GM18526 (cell line): Measurements from ENCODE around the gene TMEM86B.

Source experiments
- POLR2A ChIP-seq: IDR thresholded peaks from 3 replicates; pipeline ENCODE4 v1.6.1; 2011; ENCODE audit not compliant: insufficient read length; ENCODE audit errors: extremely low read depth

TMEM86B gene

GRCh38 chr19:55216461-55217198 lies 11.9 kb downstream of the TMEM86B start:
- TF ChIP-seq POLR2A, result no peak

GRCh38 chr19:55213547-55213946 lies 15.0 kb downstream of the TMEM86B start:
- no peak for TF ChIP-seq POLR2A

DNA sequence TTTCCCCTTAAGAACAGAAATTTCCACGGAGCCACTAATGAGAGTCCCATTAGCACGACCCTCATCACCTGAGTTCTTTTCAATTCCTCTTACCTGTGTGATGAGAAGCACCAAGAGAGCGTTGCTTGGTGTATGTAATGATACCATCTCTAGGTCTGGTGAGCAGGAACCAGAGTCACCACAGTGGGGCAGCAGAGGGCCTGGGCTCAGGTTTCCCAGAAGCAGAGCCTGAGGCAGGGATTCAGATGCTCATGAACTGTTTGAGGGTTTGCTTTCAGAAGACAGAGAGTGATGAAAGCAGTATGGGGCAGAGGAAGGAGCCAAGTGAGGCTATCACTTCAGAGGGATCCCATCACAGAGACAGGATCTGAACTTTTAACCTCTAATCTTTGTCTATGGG lies 16.1 kb downstream of the TMEM86B start:
- TF ChIP-seq POLR2A, result no peak

DNA sequence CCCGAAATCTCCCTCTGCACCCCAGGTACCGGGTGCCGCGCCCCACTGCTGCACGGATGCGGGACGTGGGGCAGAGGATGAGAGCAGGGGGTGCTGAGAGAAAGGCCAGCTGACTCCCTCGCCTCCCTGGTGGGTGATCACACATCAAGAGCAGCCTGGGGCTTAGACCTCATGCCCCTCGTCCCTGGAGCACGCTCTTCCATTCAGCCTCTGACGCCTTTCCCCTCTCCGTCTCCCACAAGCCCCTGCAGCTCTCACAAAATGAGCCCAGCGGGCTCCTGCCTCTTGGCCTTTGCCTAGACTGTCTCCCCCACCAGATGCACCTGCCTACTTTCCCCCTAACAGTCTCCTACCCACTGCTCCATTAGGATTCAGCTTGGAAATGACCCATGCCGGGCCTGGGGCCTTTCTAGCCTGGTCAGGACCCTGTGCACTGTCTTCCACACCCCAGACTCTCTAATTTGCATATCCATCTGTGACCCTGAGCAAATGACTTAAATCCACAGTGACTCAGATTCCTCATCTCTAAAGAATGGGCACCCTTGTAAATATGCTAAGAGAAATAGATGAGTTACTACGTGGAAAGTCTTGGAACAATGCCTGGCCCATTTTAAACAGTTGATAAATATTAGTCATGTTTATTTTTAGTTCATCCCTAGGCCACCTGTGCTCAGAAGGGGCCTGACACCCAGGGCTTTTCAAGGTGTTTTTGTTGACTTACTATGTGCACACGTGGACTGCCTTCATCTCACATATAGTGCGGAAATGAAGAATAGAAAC lies 18.7 kb downstream of the TMEM86B start:
- no peak for TF ChIP-seq POLR2A

DNA sequence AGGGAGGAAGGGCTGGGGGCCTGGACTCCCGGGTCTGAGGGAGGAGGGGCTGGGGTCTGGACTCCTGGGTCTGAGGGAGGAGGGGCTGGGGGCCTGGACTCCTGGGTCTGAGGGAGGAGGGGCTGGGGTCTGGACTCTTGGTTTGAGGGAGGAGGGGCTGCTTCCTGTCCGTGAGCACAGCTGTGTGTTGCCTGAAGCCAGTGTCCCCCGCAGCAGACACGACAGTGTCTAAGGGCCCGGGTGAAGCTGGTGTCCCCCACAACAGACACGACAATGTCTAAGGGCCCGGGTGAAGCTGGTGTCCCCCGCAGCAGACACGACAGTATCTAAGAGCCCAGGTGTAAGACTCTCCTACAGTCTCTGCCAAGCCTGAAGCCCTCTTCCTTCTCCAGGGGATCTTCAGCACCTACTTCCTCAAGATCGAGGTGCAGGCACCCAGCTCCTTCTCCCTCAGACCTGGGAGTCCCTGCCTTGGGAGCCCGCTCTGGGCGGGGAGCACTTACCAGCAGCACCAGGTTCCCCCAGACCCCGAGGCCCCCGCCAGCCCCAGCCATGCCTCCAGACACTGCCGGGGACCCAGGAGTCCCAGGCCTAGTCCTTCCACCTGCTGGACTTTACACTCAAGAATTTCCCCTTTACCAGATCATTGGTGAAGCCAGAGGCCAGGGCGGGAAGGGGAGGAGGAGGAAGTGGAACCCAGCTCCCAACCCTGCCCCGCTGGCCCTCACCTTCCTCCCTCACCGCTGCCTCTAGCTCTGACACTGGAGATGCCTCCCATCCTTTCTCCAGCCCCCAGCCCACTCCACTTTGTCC lies 19.5 kb downstream of the TMEM86B start, which contains the start of gene PTPRH:
Gene PTPRH, minus strand, starts transcription at position 622 of the 813 bp plus-strand sequence. Its CDS starts 68 bp downstream, at position 554.
- no peak for TF ChIP-seq POLR2A

DNA sequence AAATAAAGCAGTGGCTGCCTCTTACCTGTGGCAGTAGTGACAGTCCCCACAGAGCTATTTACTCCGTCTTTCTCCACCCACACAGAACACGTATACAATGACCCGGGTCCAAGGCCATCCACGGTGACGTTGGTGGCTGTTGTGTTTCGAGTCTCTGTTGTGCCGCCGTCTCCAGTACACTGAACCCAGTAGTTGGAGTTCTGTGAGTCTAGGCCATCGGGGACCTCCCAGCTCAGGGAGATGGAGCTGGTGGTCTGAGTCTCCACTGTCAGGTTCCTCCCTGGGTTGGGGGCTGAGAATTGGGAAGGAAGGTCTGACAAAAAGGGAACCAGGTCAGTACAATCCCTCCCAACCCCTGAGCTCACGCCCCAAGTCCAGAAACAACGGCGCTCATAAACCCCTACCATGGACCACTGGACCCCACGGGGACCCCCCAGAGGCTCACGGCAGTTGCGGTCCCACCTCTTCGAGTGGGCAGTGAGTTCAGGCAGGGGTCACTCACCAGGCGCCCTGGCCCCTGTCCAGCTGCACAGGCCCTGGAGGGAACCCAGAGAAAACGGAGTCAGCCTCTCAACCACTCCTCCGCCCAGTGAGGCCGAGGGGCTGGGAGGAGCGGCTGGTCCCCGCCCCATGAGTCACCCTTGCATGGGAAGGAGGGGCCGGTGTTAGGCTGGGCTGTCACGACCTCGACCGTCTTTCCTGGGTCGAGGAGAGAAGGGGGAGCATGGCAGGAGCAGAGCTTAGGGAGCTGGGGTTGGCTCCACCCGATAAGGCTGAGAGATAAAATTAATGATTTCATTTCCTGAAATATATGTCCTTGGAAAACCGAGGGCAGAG lies 21.7 kb downstream of the TMEM86B start:
- TF ChIP-seq POLR2A, result no peak

DNA sequence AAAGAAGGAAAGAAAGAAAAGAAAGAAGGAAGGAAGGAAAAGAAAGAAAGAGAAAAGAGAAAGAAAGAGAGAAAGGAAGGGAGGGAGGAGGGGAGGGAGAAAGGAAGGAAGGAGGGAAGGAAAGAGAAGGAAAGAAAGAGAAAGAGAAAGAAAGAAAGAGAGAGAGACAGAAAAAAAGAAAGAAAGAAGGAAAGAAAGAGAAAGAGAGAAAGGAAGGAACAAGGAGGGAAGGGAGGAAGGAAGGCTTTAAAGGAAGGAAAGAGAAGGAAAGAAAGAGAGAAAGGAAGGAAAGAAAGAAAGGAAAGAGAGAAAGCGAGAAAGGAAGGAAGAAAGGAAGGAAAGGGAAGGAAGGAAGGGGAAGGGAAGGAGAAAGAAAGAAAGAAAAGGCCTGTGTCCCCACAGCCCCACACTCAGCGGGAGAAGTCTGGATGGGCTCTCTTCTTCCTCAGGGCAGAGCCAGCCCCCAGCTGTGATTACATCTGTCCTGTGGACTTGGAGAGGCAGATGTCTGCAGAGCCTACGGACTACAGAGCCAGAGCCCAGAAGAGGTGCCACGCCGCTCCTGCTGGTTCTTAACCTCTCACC lies 28.9 kb downstream of the TMEM86B start:
- no peak for TF ChIP-seq POLR2A

DNA sequence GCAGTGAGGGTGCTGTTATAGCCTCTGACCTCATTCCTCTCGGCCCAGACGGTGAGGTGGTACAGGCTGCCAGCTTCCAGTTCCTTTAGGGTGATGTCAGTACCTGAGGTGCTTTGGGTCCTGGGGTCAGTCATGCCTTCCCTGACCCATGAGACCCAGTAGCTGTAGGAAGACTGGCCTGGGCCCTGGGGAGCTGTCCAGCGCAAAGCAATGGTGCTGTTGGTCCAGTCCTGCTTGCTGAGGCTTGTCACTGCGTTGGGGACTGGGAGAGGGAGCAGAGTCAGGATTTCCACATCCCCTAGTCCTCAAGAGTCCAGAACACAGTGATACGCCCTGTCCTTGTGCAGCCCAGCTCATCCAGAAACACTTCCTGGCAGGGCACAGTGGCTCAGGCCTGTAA lies 29.9 kb downstream of the TMEM86B start:
- no peak for TF ChIP-seq POLR2A

- no peak for TF ChIP-seq POLR2A
Observed at GRCh38 chr19:55197528-55197927, 31.0 kb downstream of the TMEM86B start.

GRCh38 chr19:55196803-55197202 lies 31.8 kb downstream of the TMEM86B start:
- no peak for TF ChIP-seq POLR2A

DNA sequence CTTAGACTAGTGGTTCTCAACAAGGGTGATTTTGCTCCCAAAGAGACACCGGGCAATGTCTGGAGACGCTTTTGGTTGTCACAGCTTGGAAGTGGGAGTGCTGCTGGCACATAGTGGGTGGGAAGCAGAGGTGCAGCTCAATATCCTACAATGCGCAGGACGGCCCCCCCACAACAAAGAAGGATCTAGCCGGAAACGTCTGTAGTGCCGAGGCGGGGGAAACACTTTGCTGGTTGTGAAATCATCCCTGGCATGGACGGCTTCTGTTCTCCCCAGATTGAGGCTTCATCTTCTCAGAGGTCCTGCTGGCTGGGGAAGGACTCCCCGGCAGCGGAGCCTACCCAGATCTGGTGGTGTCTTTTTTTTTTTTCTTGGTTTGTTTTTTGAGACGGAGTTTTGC lies 35.1 kb downstream of the TMEM86B start:
- TF ChIP-seq POLR2A, result no peak

DNA sequence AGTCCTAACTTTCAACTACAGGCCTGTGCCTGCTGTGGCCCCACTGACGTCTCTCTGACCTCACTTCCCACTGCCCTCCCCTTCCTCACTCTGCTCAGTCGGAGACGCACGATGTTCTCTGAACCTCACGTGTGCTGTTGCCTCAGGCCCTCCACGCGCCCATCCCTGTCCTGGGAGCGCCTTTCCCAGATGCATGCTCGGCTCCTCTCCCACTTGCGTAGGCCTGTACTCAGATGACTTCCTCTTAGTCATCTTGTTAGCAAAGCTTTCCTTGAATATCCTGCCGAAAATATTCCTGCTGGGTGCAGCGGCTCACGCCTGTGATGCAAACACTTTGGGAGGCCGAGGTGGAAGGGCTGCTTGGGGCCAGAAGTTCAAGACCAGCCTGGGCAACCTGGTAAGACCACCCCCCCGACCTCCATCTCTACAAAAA lies 39.1 kb downstream of the TMEM86B start:
- no peak for TF ChIP-seq POLR2A

DNA sequence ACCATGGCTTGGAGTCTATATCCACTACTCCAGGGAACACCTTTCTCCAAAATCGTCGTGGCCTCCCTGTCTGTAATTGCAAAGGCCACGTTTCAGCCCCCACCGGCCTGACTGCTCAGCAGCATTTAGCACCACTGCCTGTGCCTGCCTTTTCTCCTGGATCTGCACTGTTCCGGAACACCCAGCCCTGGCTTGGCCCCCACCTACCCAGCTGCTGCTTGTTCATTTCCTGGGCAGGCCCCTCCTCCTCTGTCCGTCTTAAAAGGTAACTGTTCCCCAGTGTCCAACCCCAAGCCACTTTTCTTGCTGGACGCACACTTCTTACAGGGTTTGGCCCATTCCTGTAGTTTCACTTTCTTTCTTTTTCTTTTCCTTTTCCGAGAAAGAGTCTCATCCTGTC lies 39.9 kb downstream of the TMEM86B start:
- TF ChIP-seq POLR2A, result no peak

GRCh38 chr19:55186080-55186479 lies 42.5 kb downstream of the TMEM86B start:
- no peak for TF ChIP-seq POLR2A
